Pulmonary artery endothelial cell (primary cell): ENCODE results near the gene UBL7. TPM values are rescaled to one million over a fixed set of nuclear protein-coding genes. Genes with fewer than 3 reads are reported as not detected.

Source experiments
- total RNA-seq: library from RNA; depleted of rRNA; stranded (reverse); fragments of >200 nt; gene quantifications from 2 replicates; pipeline ENCODE4 v1.2.3, GENCODE V29; 2014

Gene UBL7
- total RNA-seq, 1 donor from 2014 or later = 27.2 TPM

Other genes with a start within 250 kb of the UBL7 start
- not detected in 2 replicates for gene CCDC33, start 224.8 kb downstream of the UBL7 start, total RNA-seq
- not detected in 2 replicates for gene CYP11A1, start 93.5 kb downstream of the UBL7 start, total RNA-seq
- gene SEMA7A, start 27.2 kb downstream of the UBL7 start, total RNA-seq = 0.73 and 1.3 TPM in 2 replicates
- 1.5 and 2.4 TPM in 2 replicates for gene ARID3B, start 80.1 kb upstream of the UBL7 start, total RNA-seq
- gene CLK3, start 154.7 kb upstream of the UBL7 start, total RNA-seq = 52.8 and 64.3 TPM in 2 replicates
- 14.3 and 21.1 TPM in 2 replicates for gene EDC3, start 234.9 kb upstream of the UBL7 start, total RNA-seq